ENCODE results near the gene PRRC2B. TPM values are rescaled to one million over a fixed set of nuclear protein-coding genes. Genes with fewer than 3 reads are reported as not detected.

Gene PRRC2B
- polyA plus RNA-seq, 1 donor = 174 TPM

- no peak for DNase-seq
Observed at GRCh38 chr9:131473891-131474290, 80.0 kb downstream of the PRRC2B start.

GRCh38 chr9:131474711-131475110, 80.8 kb downstream of the PRRC2B start:
- DNase-seq = no peak

GRCh38 chr9:131475111-131475955, 81.4 kb downstream of the PRRC2B start:
- DNase-seq = no peak

- DNase-seq = no peak
Observed at GRCh38 chr9:131475956-131476776, 82.3 kb downstream of the PRRC2B start.

GRCh38 chr9:131476777-131477345, 83.0 kb downstream of the PRRC2B start:
- no peak for DNase-seq

GRCh38 chr9:131477367-131477766, 83.5 kb downstream of the PRRC2B start:
- DNase-seq = no peak

GRCh38 chr9:131477816-131478419, 84.0 kb downstream of the PRRC2B start:
- DNase-seq = no peak

- DNase-seq = no peak
Observed at GRCh38 chr9:131478421-131478868, 84.6 kb downstream of the PRRC2B start.

GRCh38 chr9:131478911-131479310, 85.0 kb downstream of the PRRC2B start:
- no peak for DNase-seq

GRCh38 chr9:131480258-131480657, 86.4 kb downstream of the PRRC2B start:
- no peak for DNase-seq

- no peak for DNase-seq
Observed at GRCh38 chr9:131481441-131482342, 87.8 kb downstream of the PRRC2B start.

GRCh38 chr9:131482343-131483006, 88.6 kb downstream of the PRRC2B start:
- no peak for DNase-seq

- no peak for DNase-seq
Observed at GRCh38 chr9:131483319-131484050, 89.6 kb downstream of the PRRC2B start.

GRCh38 chr9:131484051-131484445, 90.2 kb downstream of the PRRC2B start:
- no peak for DNase-seq

- DNase-seq = no peak
Observed at GRCh38 chr9:131484560-131485185, 90.8 kb downstream of the PRRC2B start.

GRCh38 chr9:131485206-131485605, 91.3 kb downstream of the PRRC2B start:
- no peak for DNase-seq

- no peak for DNase-seq
Observed at GRCh38 chr9:131485728-131486422, 92.0 kb downstream of the PRRC2B start.

GRCh38 chr9:131487001-131487400, 93.1 kb downstream of the PRRC2B start:
- DNase-seq = no peak

GRCh38 chr9:131487621-131488031, 93.7 kb downstream of the PRRC2B start:
- no peak for DNase-seq

All from hindlimb muscle (tissue), 1 donor.